ENCODE results near the gene LCE5A.
A peak's percentile ranks its signal among the peaks of the same experiment; 100 is the strongest.

DNA sequence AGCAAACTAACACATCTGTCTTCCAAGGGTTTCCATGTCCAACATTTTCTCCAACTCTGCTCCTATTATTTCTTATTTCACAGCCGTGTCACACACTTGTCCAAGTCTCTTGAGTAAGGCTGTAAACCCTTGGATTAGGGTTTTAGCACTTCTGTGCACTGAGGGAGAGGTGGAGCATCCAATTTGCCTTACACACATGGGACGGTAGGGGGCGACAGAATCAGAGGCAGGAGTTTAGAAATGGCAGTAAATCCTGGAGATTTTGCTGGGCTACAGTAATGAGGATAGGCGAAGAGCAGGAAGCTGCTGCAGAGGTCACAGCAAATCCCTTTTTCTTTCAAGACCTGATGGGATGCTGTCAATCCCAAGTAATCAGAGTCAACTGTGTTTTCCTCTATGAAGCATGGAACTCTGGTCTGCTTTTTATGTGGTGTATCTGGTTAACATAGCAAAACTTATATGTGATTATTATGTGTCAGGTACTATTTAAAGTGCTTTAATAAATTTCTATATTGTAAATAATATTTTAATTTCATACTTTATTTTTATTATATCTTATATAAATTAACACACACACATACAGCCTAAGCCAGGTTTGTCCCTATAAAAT lies 15.4 kb upstream of the LCE5A start:
- TF ChIP-seq, protein P1, sequence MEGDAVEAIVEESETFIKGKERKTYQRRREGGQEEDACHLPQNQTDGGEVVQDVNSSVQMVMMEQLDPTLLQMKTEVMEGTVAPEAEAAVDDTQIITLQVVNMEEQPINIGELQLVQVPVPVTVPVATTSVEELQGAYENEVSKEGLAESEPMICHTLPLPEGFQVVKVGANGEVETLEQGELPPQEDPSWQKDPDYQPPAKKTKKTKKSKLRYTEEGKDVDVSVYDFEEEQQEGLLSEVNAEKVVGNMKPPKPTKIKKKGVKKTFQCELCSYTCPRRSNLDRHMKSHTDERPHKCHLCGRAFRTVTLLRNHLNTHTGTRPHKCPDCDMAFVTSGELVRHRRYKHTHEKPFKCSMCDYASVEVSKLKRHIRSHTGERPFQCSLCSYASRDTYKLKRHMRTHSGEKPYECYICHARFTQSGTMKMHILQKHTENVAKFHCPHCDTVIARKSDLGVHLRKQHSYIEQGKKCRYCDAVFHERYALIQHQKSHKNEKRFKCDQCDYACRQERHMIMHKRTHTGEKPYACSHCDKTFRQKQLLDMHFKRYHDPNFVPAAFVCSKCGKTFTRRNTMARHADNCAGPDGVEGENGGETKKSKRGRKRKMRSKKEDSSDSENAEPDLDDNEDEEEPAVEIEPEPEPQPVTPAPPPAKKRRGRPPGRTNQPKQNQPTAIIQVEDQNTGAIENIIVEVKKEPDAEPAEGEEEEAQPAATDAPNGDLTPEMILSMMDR (IDR thresholded peaks at IDR 0.05; ENCODE audit: borderline replicate concordance, extremely low read depth, low read length, poor library complexity, severe bottlenecking), result peak; percentile 66
- no peak for TF ChIP-seq EZH2 (IDR thresholded peaks at IDR 0.05; ENCODE audit: borderline replicate concordance, low read depth, low read length, severe bottlenecking)
